GM18517 (cell line): ENCODE results near the gene NEFH.
"Not testable (repeated sequence)": the region's sequence is repeated elsewhere in the genome, so short reads cannot be mapped to it uniquely, and the experiment has no call there.

Source experiments
- ATAC-seq: cut with Tn5 transposase; IDR thresholded peaks from one replicate; pipeline ENCODE4 v1.9.1; 2021; ENCODE audit warnings: mild to moderate bottlenecking, moderate library complexity; ENCODE audit not compliant: unreplicated experiment

The NEFH gene

GRCh38 chr22:29463629-29464028, 16.4 kb upstream of the NEFH start:
- no peak for ATAC-seq

- ATAC-seq: no peak
Observed at GRCh38 chr22:29464581-29464980, 15.4 kb upstream of the NEFH start.

GRCh38 chr22:29469755-29470154, 10.3 kb upstream of the NEFH start:
- ATAC-seq: no peak

- no peak for ATAC-seq
Observed at GRCh38 chr22:29470159-29470855, 9.7 kb upstream of the NEFH start.

GRCh38 chr22:29473001-29473400, 7.0 kb upstream of the NEFH start:
- ATAC-seq: no peak

GRCh38 chr22:29475550-29475949, 4.5 kb upstream of the NEFH start:
- ATAC-seq: no peak

GRCh38 chr22:29476116-29476515, 3.9 kb upstream of the NEFH start:
- no peak for ATAC-seq

GRCh38 chr22:29477723-29478318, 2.2 kb upstream of the NEFH start:
- ATAC-seq: no peak

GRCh38 chr22:29478326-29479276, 1.4 kb upstream of the NEFH start:
- no peak for ATAC-seq

GRCh38 chr22:29480262-29480511, 169 bp downstream of the NEFH start:
- ATAC-seq: no peak

GRCh38 chr22:29480512-29481264, 670 bp downstream of the NEFH start:
- no peak for ATAC-seq

- ATAC-seq: no peak
Observed at GRCh38 chr22:29481265-29482000, 1.4 kb downstream of the NEFH start.

GRCh38 chr22:29482253-29482652, 2.2 kb downstream of the NEFH start:
- no peak for ATAC-seq

GRCh38 chr22:29482726-29483125, 2.7 kb downstream of the NEFH start:
- ATAC-seq: no peak

- no peak for ATAC-seq
Observed at GRCh38 chr22:29483254-29483653, 3.2 kb downstream of the NEFH start.

- no peak for ATAC-seq
Observed at GRCh38 chr22:29484642-29485041, 4.6 kb downstream of the NEFH start.

- ATAC-seq: no peak
Observed at GRCh38 chr22:29485448-29485847, 5.4 kb downstream of the NEFH start.

GRCh38 chr22:29487426-29487986, 7.5 kb downstream of the NEFH start:
- no peak for ATAC-seq

- ATAC-seq: not testable (repeated sequence)
Observed at GRCh38 chr22:29489127-29489780, 9.2 kb downstream of the NEFH start.

GRCh38 chr22:29491012-29491411, 11.0 kb downstream of the NEFH start:
- no peak for ATAC-seq
